ENCODE data around the gene CFAP100. TPM values are rescaled to one million over a fixed set of nuclear protein-coding genes. Genes with fewer than 3 reads are reported as not detected.

CFAP100 gene
- total RNA-seq, 4 donors from 2014 or later: not detected

DNA sequence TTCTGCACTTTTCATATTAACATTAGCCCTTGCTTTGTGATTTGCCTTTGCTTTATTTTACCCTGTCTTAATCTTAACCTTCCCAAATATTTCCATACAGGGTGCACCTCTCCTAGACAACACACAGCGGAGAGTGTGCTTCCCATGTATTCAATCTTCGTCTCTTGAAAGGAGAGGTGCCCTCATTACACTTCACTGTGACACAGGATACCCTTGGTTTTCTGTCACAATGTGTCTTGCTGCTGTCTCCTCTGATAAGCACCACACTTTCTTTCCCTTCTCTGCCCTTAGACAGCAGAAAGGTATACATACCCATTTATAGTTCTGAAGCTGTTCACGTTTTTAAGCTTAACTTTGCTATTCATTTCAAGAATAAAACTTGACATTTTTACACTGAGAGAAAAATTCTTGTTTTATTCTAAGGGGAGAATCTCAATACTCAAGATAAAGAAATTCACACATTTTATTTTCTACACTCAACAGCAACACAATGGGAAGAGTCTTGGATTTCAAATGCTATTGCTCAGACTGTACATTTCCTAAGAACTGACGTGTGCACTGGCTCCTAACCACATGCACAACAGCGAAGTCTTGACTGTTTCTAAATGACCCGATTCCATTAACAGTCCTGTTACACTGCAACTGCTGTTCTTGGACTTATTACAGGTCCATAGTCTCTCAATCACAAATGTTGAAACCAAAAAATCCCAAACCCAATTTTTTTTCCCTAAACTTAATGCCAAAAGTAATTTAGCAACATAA lies 59.9 kb downstream of the CFAP100 start:
- H3K27me3 ChIP-seq: no peaks in the 10 kb centered on the region
- peaks cover 0 to 82% (median 0%) of the 10 kb centered on the region in 3 donors for H3K36me3 ChIP-seq
- H3K9me3 ChIP-seq: no peaks in the 10 kb centered on the region
- no peak for DNase-seq
- TF ChIP-seq POLR2A (IDR thresholded peaks at IDR 0.05) (no peak), CTCF (IDR thresholded peaks at IDR 0.05) (no peak)
- no peaks in the 10 kb centered on the region for H3K4me1 ChIP-seq
- H3K27ac ChIP-seq: no peak overlapping the region
- H3K4me3 ChIP-seq: no peak overlapping the region

DNA sequence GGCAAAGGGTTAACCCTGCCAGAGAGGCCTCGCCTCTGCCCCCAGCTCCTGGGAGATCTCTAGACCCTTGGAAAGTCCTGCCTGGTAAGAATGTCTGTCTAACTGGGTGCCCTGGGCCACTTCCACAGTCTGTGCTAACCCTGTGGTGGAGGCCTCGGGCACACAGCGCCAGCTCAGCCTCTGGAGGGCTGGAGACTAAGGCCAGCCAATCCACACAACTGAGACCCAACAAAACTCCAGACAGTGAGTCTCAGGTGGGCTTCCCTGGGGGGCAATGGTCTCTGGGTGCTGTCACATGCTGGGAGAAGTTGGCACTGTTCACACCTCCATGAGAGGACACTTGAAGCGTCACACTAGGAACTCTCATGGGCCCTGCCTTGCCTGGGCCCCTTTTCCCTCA lies 61.5 kb downstream of the CFAP100 start:
- H3K36me3 ChIP-seq: peaks cover 0 to 82% (median 0%) of the 10 kb centered on the region in 3 donors
- H3K27me3 ChIP-seq: no peaks in the 10 kb centered on the region
- TF ChIP-seq POLR2A (IDR thresholded peaks at IDR 0.05) (no peak), CTCF (IDR thresholded peaks at IDR 0.05) (no peak)
- peak in 2 of 3 donors; percentile 15 to 22 for DNase-seq
- no peaks in the 10 kb centered on the region for H3K4me1 ChIP-seq
- H3K4me3 ChIP-seq: no peak overlapping the region
- no peaks in the 10 kb centered on the region for H3K9me3 ChIP-seq
- no peak overlapping the region for H3K27ac ChIP-seq

DNA sequence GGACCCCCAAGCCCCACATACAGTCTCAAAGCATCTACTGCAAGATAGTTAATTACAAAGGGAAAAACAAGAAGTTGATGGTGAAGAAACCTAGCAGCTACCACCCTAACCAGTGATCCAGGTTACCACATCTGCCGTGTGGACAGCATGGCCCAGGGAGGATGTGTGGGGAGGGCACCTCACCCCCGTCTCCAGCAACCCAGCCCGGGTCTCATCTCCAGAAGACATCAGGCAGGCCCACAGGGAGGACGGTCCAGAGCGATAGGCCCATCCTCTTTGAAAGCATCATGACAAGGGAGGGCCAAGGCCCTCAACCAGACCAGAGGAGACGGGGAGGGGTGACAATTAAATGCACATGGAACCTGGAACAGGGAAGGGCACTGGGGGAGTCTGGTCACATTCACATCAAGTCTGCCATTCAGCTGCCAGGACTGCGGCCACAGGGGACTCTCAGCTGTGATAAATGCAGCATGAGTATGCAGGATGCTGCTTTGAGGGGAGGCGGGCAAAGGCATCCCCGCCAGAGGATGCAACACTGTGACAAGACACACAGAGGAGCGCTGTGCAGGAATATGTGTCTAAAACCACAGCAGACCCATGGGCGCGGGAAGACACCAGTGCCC lies 62.2 kb downstream of the CFAP100 start:
- Histone ChIP-seq H3K36me3 (peaks cover 0 to 82% (median 0%) of the 10 kb centered on the region in 3 donors), H3K27me3 (no peaks in the 10 kb centered on the region), H3K4me1 (no peaks in the 10 kb centered on the region), H3K9me3 (no peaks in the 10 kb centered on the region), H3K4me3 (no peak overlapping the region), H3K27ac (no peak overlapping the region)
- TF ChIP-seq CTCF (IDR thresholded peaks at IDR 0.05) (no peak), POLR2A (IDR thresholded peaks at IDR 0.05) (no peak)
- DNase-seq: peak in 2 of 3 donors; percentile 29 to 31

- Histone ChIP-seq H3K27ac (no peak overlapping the region), H3K4me1 (no peaks in the 10 kb centered on the region), H3K9me3 (no peaks in the 10 kb centered on the region), H3K4me3 (no peak overlapping the region), H3K36me3 (peaks cover 0 to 98% (median 0%) of the 10 kb centered on the region in 3 donors), H3K27me3 (no peaks in the 10 kb centered on the region)
- TF ChIP-seq POLR2A (IDR thresholded peaks at IDR 0.05) (no peak), CTCF (IDR thresholded peaks at IDR 0.05) (no peak)
- peak in 1 of 3 donors; percentile 11 for DNase-seq
These were observed 64.5 kb downstream of the CFAP100 start for GRCh38 chr3:126459111-126459762.

DNA sequence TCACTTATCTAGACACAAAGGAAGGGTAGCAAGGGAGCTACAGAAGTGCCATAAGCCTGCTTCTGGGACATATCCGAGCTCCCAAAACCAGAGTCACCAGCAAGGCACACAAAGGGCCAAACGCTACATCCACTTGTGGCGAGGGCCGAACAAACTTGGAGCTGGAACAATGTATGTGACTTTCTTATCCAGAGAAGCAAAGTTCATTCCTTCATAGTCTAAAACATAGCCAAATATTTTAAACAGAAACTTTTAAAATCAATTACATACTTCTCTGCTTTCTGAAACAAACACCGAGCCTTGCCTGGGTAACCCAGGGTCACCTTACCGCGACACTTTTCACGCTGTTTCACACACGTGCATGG lies 65.0 kb downstream of the CFAP100 start:
- Histone ChIP-seq H3K27ac (no peak overlapping the region), H3K9me3 (no peaks in the 10 kb centered on the region), H3K36me3 (peaks cover 0 to 98% (median 0%) of the 10 kb centered on the region in 3 donors), H3K4me3 (no peak overlapping the region), H3K27me3 (no peaks in the 10 kb centered on the region), H3K4me1 (no peaks in the 10 kb centered on the region)
- TF ChIP-seq CTCF (IDR thresholded peaks at IDR 0.05) (no peak), POLR2A (IDR thresholded peaks at IDR 0.05) (no peak)
- peak in 2 of 3 donors; percentile 15 to 32 for DNase-seq
